ENCODE measurements around the gene SLC1A4. TPM values are rescaled to one million over a fixed set of nuclear protein-coding genes. Genes with fewer than 3 reads are reported as not detected.

The SLC1A4 gene
- total RNA-seq, 1 experiment from 2014 or later: 12.9 TPM

DNA sequence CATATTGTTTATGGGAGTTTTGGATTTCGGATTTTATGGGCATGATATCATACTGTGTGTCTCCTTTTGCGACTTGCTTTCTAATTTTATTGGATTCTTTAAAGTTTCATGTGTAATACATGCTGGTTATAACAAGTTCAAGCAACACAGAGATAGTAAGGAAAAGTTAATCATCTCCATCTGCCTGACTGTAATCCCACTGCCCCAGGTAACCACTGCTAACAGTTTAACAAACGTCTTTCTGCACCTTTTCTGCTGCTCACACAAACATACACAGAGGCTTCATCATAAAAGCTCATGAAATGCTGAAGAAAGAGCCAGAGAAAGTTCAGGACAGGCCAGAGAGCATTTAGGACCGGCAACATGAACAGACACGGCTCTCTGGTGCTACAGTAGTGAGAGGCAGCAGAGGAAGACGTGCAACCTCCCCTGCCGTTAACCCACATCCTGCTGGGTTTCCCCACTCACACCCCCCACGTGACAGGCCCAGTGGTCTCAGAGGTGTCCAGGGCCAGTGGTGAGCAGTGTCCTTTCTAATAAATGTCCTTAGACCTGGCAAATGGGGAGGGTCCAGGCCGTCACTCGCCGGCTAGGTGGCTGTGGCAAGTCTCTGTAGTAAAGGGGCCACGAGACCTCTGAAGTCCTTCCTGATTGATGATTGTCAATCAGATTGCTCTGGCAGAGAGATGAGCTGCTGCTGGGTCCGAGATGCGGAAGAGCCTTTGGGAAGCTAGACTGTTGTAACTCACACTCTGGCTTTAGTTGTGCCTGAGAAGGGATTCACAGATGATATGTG is 43.0 kb upstream of the SLC1A4 start:
- Histone ChIP-seq H3K9me3 (ENCODE audit: control insufficient read depth, insufficient read depth, low read depth, low read length) (no peaks in the 10 kb centered on the region), H3K36me3 (ENCODE audit: control insufficient read depth, insufficient read depth, low read length) (no peaks in the 10 kb centered on the region), H3K4me3 (ENCODE audit: low read depth in 2 of 2, low read length in 2 of 2) (no peak overlapping the region), H3K27ac (ENCODE audit: low read length) (no peak overlapping the region), H3K4me1 (ENCODE audit: control insufficient read depth, insufficient read depth, low read length) (no peaks in the 10 kb centered on the region), H3K27me3 (ENCODE audit: control insufficient read depth, insufficient read depth, low read length) (no peaks in the 10 kb centered on the region; the same call in 1 of the 2 replicates)
- BruUV-seq (replicated peaks): no TSS peak
- POLR2A ChIA-PET: no interaction called here
- TF ChIP-seq SIN3A (IDR thresholded peaks at IDR 0.05; ENCODE audit: borderline replicate concordance, insufficient read depth, low read depth, low read length) (no peak), POLR2AphosphoS5 (IDR thresholded peaks at IDR 0.05; ENCODE audit: low read depth, low read length) (no peak), TCF7L2 (IDR thresholded peaks at IDR 0.05; ENCODE audit: low read depth, low read length) (no peak)
- TF ChIP-seq, protein P1, sequence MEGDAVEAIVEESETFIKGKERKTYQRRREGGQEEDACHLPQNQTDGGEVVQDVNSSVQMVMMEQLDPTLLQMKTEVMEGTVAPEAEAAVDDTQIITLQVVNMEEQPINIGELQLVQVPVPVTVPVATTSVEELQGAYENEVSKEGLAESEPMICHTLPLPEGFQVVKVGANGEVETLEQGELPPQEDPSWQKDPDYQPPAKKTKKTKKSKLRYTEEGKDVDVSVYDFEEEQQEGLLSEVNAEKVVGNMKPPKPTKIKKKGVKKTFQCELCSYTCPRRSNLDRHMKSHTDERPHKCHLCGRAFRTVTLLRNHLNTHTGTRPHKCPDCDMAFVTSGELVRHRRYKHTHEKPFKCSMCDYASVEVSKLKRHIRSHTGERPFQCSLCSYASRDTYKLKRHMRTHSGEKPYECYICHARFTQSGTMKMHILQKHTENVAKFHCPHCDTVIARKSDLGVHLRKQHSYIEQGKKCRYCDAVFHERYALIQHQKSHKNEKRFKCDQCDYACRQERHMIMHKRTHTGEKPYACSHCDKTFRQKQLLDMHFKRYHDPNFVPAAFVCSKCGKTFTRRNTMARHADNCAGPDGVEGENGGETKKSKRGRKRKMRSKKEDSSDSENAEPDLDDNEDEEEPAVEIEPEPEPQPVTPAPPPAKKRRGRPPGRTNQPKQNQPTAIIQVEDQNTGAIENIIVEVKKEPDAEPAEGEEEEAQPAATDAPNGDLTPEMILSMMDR (IDR thresholded peaks at IDR 0.05): no peak
- TF ChIP-seq, protein P2, sequence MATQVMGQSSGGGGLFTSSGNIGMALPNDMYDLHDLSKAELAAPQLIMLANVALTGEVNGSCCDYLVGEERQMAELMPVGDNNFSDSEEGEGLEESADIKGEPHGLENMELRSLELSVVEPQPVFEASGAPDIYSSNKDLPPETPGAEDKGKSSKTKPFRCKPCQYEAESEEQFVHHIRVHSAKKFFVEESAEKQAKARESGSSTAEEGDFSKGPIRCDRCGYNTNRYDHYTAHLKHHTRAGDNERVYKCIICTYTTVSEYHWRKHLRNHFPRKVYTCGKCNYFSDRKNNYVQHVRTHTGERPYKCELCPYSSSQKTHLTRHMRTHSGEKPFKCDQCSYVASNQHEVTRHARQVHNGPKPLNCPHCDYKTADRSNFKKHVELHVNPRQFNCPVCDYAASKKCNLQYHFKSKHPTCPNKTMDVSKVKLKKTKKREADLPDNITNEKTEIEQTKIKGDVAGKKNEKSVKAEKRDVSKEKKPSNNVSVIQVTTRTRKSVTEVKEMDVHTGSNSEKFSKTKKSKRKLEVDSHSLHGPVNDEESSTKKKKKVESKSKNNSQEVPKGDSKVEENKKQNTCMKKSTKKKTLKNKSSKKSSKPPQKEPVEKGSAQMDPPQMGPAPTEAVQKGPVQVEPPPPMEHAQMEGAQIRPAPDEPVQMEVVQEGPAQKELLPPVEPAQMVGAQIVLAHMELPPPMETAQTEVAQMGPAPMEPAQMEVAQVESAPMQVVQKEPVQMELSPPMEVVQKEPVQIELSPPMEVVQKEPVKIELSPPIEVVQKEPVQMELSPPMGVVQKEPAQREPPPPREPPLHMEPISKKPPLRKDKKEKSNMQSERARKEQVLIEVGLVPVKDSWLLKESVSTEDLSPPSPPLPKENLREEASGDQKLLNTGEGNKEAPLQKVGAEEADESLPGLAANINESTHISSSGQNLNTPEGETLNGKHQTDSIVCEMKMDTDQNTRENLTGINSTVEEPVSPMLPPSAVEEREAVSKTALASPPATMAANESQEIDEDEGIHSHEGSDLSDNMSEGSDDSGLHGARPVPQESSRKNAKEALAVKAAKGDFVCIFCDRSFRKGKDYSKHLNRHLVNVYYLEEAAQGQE (IDR thresholded peaks at IDR 0.05; ENCODE audit: insufficient read depth in 1 of 2, low read depth in 2 of 2, low read length in 1 of 2): no peak
- intact Hi-C loops (cut with micrococcal nuclease; ENCODE audit: unreplicated experiment) (no loop called here), in situ Hi-C loops (cut with HindIII; ENCODE audit: low pct_unique_long_range_greater_than_20kb, low sequenced_read_pairs) (no loop called here)
- CTCF ChIA-PET: interaction anchor here (1.6 kb wide), 1 partner anchor 198 kb away, joined by 4 read pairs; no protein-coding TSS in a partner anchor
- ATAC-seq: no peak
- no peak for DNase-seq (ENCODE audit: low read depth, low spot score)

DNA sequence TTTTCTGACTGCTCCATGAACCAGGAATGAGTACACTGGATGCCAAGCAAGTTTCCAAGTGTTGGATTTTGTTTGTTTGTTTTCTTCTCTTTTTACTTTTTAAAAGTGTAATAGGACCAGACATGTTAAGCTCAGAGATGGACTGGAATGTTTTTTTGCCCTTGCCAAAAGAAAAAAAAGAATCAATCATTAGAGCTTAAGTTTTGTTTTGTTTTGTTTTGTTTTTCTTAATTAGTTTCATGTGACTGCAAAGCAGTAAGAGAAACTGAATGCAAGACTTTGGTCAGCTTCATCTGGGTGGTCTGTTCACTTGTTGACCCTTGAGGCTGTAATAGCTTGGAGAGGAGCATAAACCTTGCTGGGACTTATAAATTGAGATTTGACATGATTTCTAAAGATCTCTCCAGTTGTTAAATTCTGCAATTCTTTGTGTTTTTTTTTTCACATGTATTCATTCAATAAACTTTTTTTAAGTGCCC is 42.4 kb upstream of the SLC1A4 start:
- BruUV-seq (replicated peaks): no TSS peak
- ATAC-seq (no peak), DNase-seq (ENCODE audit: low read depth, low spot score) (no peak)
- Histone ChIP-seq H3K4me1 (ENCODE audit: control insufficient read depth, insufficient read depth, low read length) (no peaks in the 10 kb centered on the region), H3K27me3 (ENCODE audit: control insufficient read depth, insufficient read depth, low read length) (no peaks in the 10 kb centered on the region; the same call in 1 of the 2 replicates), H3K27ac (ENCODE audit: low read length) (no peak overlapping the region), H3K36me3 (ENCODE audit: control insufficient read depth, insufficient read depth, low read length) (no peaks in the 10 kb centered on the region), H3K4me3 (ENCODE audit: low read depth in 2 of 2, low read length in 2 of 2) (no peak overlapping the region), H3K9me3 (ENCODE audit: control insufficient read depth, insufficient read depth, low read depth, low read length) (no peaks in the 10 kb centered on the region)
- TF ChIP-seq POLR2AphosphoS5 (IDR thresholded peaks at IDR 0.05; ENCODE audit: low read depth, low read length) (no peak), SIN3A (IDR thresholded peaks at IDR 0.05; ENCODE audit: borderline replicate concordance, insufficient read depth, low read depth, low read length) (no peak), TCF7L2 (IDR thresholded peaks at IDR 0.05; ENCODE audit: low read depth, low read length) (no peak)
- TF ChIP-seq, protein P1 (IDR thresholded peaks at IDR 0.05): no peak
- TF ChIP-seq, protein P2 (IDR thresholded peaks at IDR 0.05; ENCODE audit: insufficient read depth in 1 of 2, low read depth in 2 of 2, low read length in 1 of 2): no peak
- CTCF ChIA-PET: no interaction called here
- intact Hi-C loops (cut with micrococcal nuclease; ENCODE audit: unreplicated experiment) (no loop called here), in situ Hi-C loops (cut with HindIII; ENCODE audit: low pct_unique_long_range_greater_than_20kb, low sequenced_read_pairs) (no loop called here)
- POLR2A ChIA-PET: no interaction called here

All from Panc1 (cell line).